OCI-LY1 (cell line): Measurements from ENCODE around the gene EPHA4.

Experiments used
- H2AFZ ChIP-seq: fragments of 200-600 bp; sonication (generic), shearing (Covaris generic); 2 replicates; pipeline ENCODE4 v1.6.0; 2014; ENCODE audit warnings: antibody characterized with exemption, mild to moderate bottlenecking, low read length
- H3F3A ChIP-seq: fragments of 200-600 bp; sonication (generic), shearing (Covaris generic); 2 replicates; pipeline ENCODE4 v1.6.0; 2014; ENCODE audit warnings: mild to moderate bottlenecking, antibody characterized with exemption, low read length, moderate library complexity; ENCODE audit not compliant: insufficient read depth
- H3K27ac ChIP-seq: fragments of 200-600 bp; sonication (generic); 2 replicates; pipeline ENCODE4 v1.5.1; 2014; ENCODE audit warnings: low read length, mixed run types, mild to moderate bottlenecking, low read depth; ENCODE audit not compliant: poor library complexity, severe bottlenecking
- H3K27me3 ChIP-seq: fragments of 200-600 bp; sonication (generic); 2 replicates; pipeline ENCODE4 v1.6.0; 2014; ENCODE audit warnings: antibody characterized with exemption, mild to moderate bottlenecking, low read length, moderate library complexity; ENCODE audit not compliant: insufficient read depth
- H3K36me3 ChIP-seq: fragments of 200-600 bp; sonication (generic); 2 replicates; pipeline ENCODE4 v1.6.1; 2014; ENCODE audit warnings: mild to moderate bottlenecking, antibody characterized with exemption, low read length, moderate library complexity, mixed read lengths; ENCODE audit not compliant: insufficient read depth
- H3K4me1 ChIP-seq: fragments of 200-600 bp; sonication (generic); 2 replicates; pipeline ENCODE4 v1.5.1; 2014; ENCODE audit warnings: mild to moderate bottlenecking, low read length, moderate library complexity; ENCODE audit not compliant: insufficient read depth, severe bottlenecking
- H3K4me2 ChIP-seq: fragments of 200-600 bp; sonication (generic), shearing (Covaris generic); 2 replicates; pipeline ENCODE4 v1.6.1; 2014; ENCODE audit warnings: low read length
- H3K4me3 ChIP-seq: fragments of 200-600 bp; sonication (generic); 2 replicates; pipeline ENCODE4 v1.5.1; 2014; ENCODE audit warnings: low read length, low read depth, mild to moderate bottlenecking, mixed read lengths; ENCODE audit not compliant: poor library complexity, severe bottlenecking
- H3K79me2 ChIP-seq: fragments of 200-600 bp; shearing (Covaris generic); 2 replicates; pipeline ENCODE4 v1.6.1; 2016; ENCODE audit warnings: mixed run types, low read length, mixed read lengths; ENCODE audit not compliant: insufficient read depth
- H3K9ac ChIP-seq: fragments of 200-600 bp; sonication (generic), shearing (Covaris generic); 2 replicates; pipeline ENCODE4 v1.6.1; 2014; ENCODE audit warnings: mild to moderate bottlenecking, low read length, mixed read lengths
- H3K9me2 ChIP-seq: fragments of 200-600 bp; sonication (generic), shearing (Covaris generic); 2 replicates; pipeline ENCODE4 v1.6.1; 2014; ENCODE audit warnings: low read depth, mild to moderate bottlenecking, low read length, mixed read lengths
- H3K9me3 ChIP-seq: fragments of 200-600 bp; shearing (Covaris generic); 2 replicates; pipeline ENCODE4 v1.6.1; 2014; ENCODE audit warnings: low read length, mixed read lengths
- H4K20me1 ChIP-seq: fragments of 200-600 bp; sonication (generic), shearing (Covaris generic); 2 replicates; pipeline ENCODE4 v1.6.0; 2016; ENCODE audit warnings: mild to moderate bottlenecking, low read length; ENCODE audit not compliant: insufficient read depth
- CTCF ChIP-seq: fragments of 200-600 bp; sonication (generic), shearing (Covaris generic); IDR thresholded peaks from 2 replicates; pipeline ENCODE4 v1.5.1; 2017; ENCODE audit warnings: mild to moderate bottlenecking, antibody characterized with exemption, low read length, moderate library complexity, mixed read lengths
- EZH2 ChIP-seq: fragments of 200-600 bp; sonication (generic), shearing (Covaris generic); IDR thresholded peaks from 2 replicates; pipeline ENCODE4 v1.8.0; 2017; ENCODE audit warnings: borderline replicate concordance, mixed run types, mild to moderate bottlenecking, antibody characterized with exemption, low read length, moderate library complexity, mixed read lengths

The EPHA4 gene

GRCh38 chr2:221539246-221539645 lies 32.9 kb downstream of the EPHA4 start:
- no peaks in the 10 kb centered on the region for H3K79me2 ChIP-seq
- no peak overlapping the region for H3K9ac ChIP-seq
- H3K27ac ChIP-seq: no peak overlapping the region
- H3K4me2 ChIP-seq: no peak overlapping the region
- H3K27me3 ChIP-seq: no peaks in the 10 kb centered on the region
- H3K9me2 ChIP-seq: no peaks in the 10 kb centered on the region
- no peak for TF ChIP-seq CTCF
- no peak for TF ChIP-seq EZH2
- no peak overlapping the region for H2AFZ ChIP-seq
- H4K20me1 ChIP-seq: no peaks in the 10 kb centered on the region
- H3F3A ChIP-seq: no peaks in the 10 kb centered on the region
- H3K4me3 ChIP-seq: no peak overlapping the region
- no peaks in the 10 kb centered on the region for H3K4me1 ChIP-seq
- no peaks in the 10 kb centered on the region for H3K9me3 ChIP-seq
- no peaks in the 10 kb centered on the region for H3K36me3 ChIP-seq

GRCh38 chr2:221535824-221536223 lies 36.3 kb downstream of the EPHA4 start:
- H3K36me3 ChIP-seq: no peaks in the 10 kb centered on the region
- H2AFZ ChIP-seq: no peak overlapping the region
- no peaks in the 10 kb centered on the region for H3K27me3 ChIP-seq
- no peak for TF ChIP-seq EZH2
- TF ChIP-seq CTCF: no peak
- no peak overlapping the region for H3K4me3 ChIP-seq
- no peaks in the 10 kb centered on the region for H4K20me1 ChIP-seq
- no peaks in the 10 kb centered on the region for H3K9me3 ChIP-seq
- H3K79me2 ChIP-seq: no peaks in the 10 kb centered on the region
- H3K9me2 ChIP-seq: no peaks in the 10 kb centered on the region
- no peak overlapping the region for H3K4me2 ChIP-seq
- H3K4me1 ChIP-seq: no peaks in the 10 kb centered on the region
- no peak overlapping the region for H3K9ac ChIP-seq
- H3F3A ChIP-seq: no peaks in the 10 kb centered on the region
- no peak overlapping the region for H3K27ac ChIP-seq

GRCh38 chr2:221533299-221533698 lies 38.8 kb downstream of the EPHA4 start:
- H3K4me1 ChIP-seq: no peaks in the 10 kb centered on the region
- no peaks in the 10 kb centered on the region for H4K20me1 ChIP-seq
- no peak overlapping the region for H3K9ac ChIP-seq
- no peaks in the 10 kb centered on the region for H3K9me3 ChIP-seq
- no peak overlapping the region for H3K27ac ChIP-seq
- no peak overlapping the region for H2AFZ ChIP-seq
- H3K4me2 ChIP-seq: no peak overlapping the region
- H3K79me2 ChIP-seq: no peaks in the 10 kb centered on the region
- no peaks in the 10 kb centered on the region for H3K36me3 ChIP-seq
- no peaks in the 10 kb centered on the region for H3F3A ChIP-seq
- H3K27me3 ChIP-seq: no peaks in the 10 kb centered on the region
- TF ChIP-seq EZH2: no peak
- no peaks in the 10 kb centered on the region for H3K9me2 ChIP-seq
- H3K4me3 ChIP-seq: no peak overlapping the region

- H3K9ac ChIP-seq: no peak overlapping the region
- H3K79me2 ChIP-seq: no peaks in the 10 kb centered on the region
- H3K9me2 ChIP-seq: no peaks in the 10 kb centered on the region
- no peak for TF ChIP-seq EZH2
- no peak for TF ChIP-seq CTCF
- H3K36me3 ChIP-seq: no peaks in the 10 kb centered on the region
- H3K27ac ChIP-seq: no peak overlapping the region
- H3F3A ChIP-seq: no peaks in the 10 kb centered on the region
- H3K4me1 ChIP-seq: no peaks in the 10 kb centered on the region
- no peaks in the 10 kb centered on the region for H4K20me1 ChIP-seq
- H3K27me3 ChIP-seq: no peaks in the 10 kb centered on the region
- no peaks in the 10 kb centered on the region for H3K9me3 ChIP-seq
- H3K4me3 ChIP-seq: no peak overlapping the region
- no peak overlapping the region for H2AFZ ChIP-seq
- H3K4me2 ChIP-seq: no peak overlapping the region
Observed at GRCh38 chr2:221532641-221533040, 39.5 kb downstream of the EPHA4 start.
